Natural killer cell (primary cell): ENCODE results near the gene PCK2. TPM values are rescaled to one million over a fixed set of nuclear protein-coding genes. Genes with fewer than 3 reads are reported as not detected.

Source experiments
- ATAC-seq, 3 donors: fragments of 150-1000 bp in 2 of 3; fragments of 200-7000 bp in 1 of 3; cut with Tn5 transposase; 1 replicate in 1 of 3; 2 replicates in 2 of 3; pipeline ENCODE4 v1.10.0; 2021; ENCODE audit warnings: mild to moderate bottlenecking in 2 of 3, moderate library complexity in 2 of 3
- DNase-seq, 2 donors: peaks; one replicate each; pipeline versions ENCODE4 v3.0.0 to v3.0.0-alpha.2; 2013 to 2021; ENCODE audit warnings: mixed read lengths in 1 of 2
- H3K27ac ChIP-seq: one replicate; pipeline ENCODE4 v1.5.1; 2013; ENCODE audit warnings: mild to moderate bottlenecking, low read length
- H3K27me3 ChIP-seq: one replicate; pipeline ENCODE4 v1.6.1; 2013; ENCODE audit warnings: low read length; ENCODE audit not compliant: control insufficient read depth, insufficient read depth
- H3K36me3 ChIP-seq: one replicate; pipeline ENCODE4 v1.6.1; 2013; ENCODE audit warnings: low read length; ENCODE audit not compliant: control insufficient read depth, insufficient read depth
- H3K4me1 ChIP-seq: one replicate; pipeline ENCODE4 v1.6.1; 2013; ENCODE audit warnings: low read length; ENCODE audit not compliant: control insufficient read depth, insufficient read depth
- H3K4me3 ChIP-seq: one replicate; pipeline ENCODE4 v1.5.1; 2013; ENCODE audit warnings: low read length
- H3K9me3 ChIP-seq: one replicate; pipeline ENCODE4 v1.6.1; 2013; ENCODE audit warnings: low read length; ENCODE audit not compliant: control insufficient read depth, insufficient read depth
- H3K27ac Mint-ChIP-seq, 2 donors: one replicate each; pipeline ENCODE4 v1.8.0; 2022; ENCODE audit warnings: mild to moderate bottlenecking in 2 of 2, mixed read lengths in 2 of 2, moderate library complexity in 1 of 2
- H3K27me3 Mint-ChIP-seq, 2 donors: one replicate each; pipeline ENCODE4 v1.8.0; 2022; ENCODE audit warnings: low read depth in 2 of 2, mixed read lengths in 2 of 2
- H3K36me3 Mint-ChIP-seq: one replicate; pipeline ENCODE4 v1.8.0; 2022; ENCODE audit warnings: mixed read lengths
- H3K4me1 Mint-ChIP-seq, 2 donors: one replicate each; pipeline ENCODE4 v1.8.0; 2022; ENCODE audit warnings: mixed read lengths in 2 of 2
- H3K4me3 Mint-ChIP-seq: one replicate; pipeline ENCODE4 v1.8.0; 2022; ENCODE audit warnings: mild to moderate bottlenecking, moderate library complexity, mixed read lengths
- H3K9me3 Mint-ChIP-seq, 2 donors: one replicate each; pipeline ENCODE4 v1.8.0; 2022; ENCODE audit warnings: mixed read lengths in 2 of 2
- CTCF ChIP-seq: fragments of 200-600 bp; IDR thresholded peaks from one replicate; pipeline ENCODE4 v1.8.0; 2022; ENCODE audit warnings: antibody characterized with exemption
- WGBS: methylation state at CpG from one replicate; pipeline ENCODE4 v1.1.7; 2013; ENCODE audit warnings: missing lambda C conversion rate; ENCODE audit not compliant: insufficient coverage; 5-methylcytosine and 5-hydroxymethylcytosine counted together
- intact Hi-C: fragments of 100-400 bp; cut with micrococcal nuclease; formaldehyde crosslinking; loops from one replicate; pipeline ENCODE4 v1.14.2; 2022
- total RNA-seq, 4 donors: library from RNA; stranded (reverse); fragments of 120-200 nt in 1 of 4; gene quantifications; one replicate each; pipeline versions ENCODE4 v1.2.3 to v1.2.4, GENCODE V29; 2013 to 2022

PCK2 gene
- total RNA-seq, 3 donors from 2014 or later (not counting 1 experiment from before 2014, with no cell fraction given), result 9.8 to 13.8 (median 12.3) TPM

- DNase-seq, result no peak
- H3K4me3 Mint-ChIP-seq, result no peak overlapping the region
- no peak overlapping the region for H3K27ac Mint-ChIP-seq
- H3K27me3 ChIP-seq, result no peaks in the 10 kb centered on the region
- no peak for TF ChIP-seq CTCF
- H3K4me1 Mint-ChIP-seq, result no peaks in the 10 kb centered on the region
- H3K9me3 Mint-ChIP-seq, result no peaks in the 10 kb centered on the region
- no peak overlapping the region for H3K27ac ChIP-seq
- peaks cover 6% of the 10 kb centered on the region for H3K36me3 Mint-ChIP-seq
- no peak for ATAC-seq
- H3K4me3 ChIP-seq, result no peak overlapping the region
- H3K4me1 ChIP-seq, result no peaks in the 10 kb centered on the region
- no peaks in the 10 kb centered on the region for H3K27me3 Mint-ChIP-seq
- WGBS, result 77% methylated on average over 4 of the region's 4 CpGs
- intact Hi-C loops, result no loop called here
- peaks cover 51% of the 10 kb centered on the region for H3K36me3 ChIP-seq
- no peaks in the 10 kb centered on the region for H3K9me3 ChIP-seq
These were observed 28.3 kb downstream of the PCK2 start for GRCh38 chr14:24122416-24122815.

- Histone ChIP-seq H3K9me3 (no peaks in the 10 kb centered on the region), H3K4me1 (no peaks in the 10 kb centered on the region), H3K4me3 (no peak overlapping the region), H3K36me3 (peaks cover 46% of the 10 kb centered on the region), H3K27ac (no peak overlapping the region), H3K27me3 (no peaks in the 10 kb centered on the region)
- ATAC-seq, result no peak
- Mint-ChIP-seq H3K27me3 (no peaks in the 10 kb centered on the region), H3K4me3 (no peak overlapping the region), H3K9me3 (no peaks in the 10 kb centered on the region), H3K4me1 (no peaks in the 10 kb centered on the region), H3K36me3 (peaks cover 6% of the 10 kb centered on the region), H3K27ac (no peak overlapping the region)
- no peak for DNase-seq
- intact Hi-C loops, result no loop called here
- WGBS, result 92% methylated on average over 8 of the region's 8 CpGs
- no peak for TF ChIP-seq CTCF
These were observed 28.8 kb downstream of the PCK2 start for GRCh38 chr14:24122898-24123297.

- H3K9me3 Mint-ChIP-seq, result no peaks in the 10 kb centered on the region
- H3K4me1 Mint-ChIP-seq, result no peaks in the 10 kb centered on the region
- intact Hi-C loops, result no loop called here
- no peaks in the 10 kb centered on the region for H3K27me3 ChIP-seq
- 86% methylated on average over 9 of the region's 9 CpGs for WGBS
- no peaks in the 10 kb centered on the region for H3K27me3 Mint-ChIP-seq
- peaks cover 5% of the 10 kb centered on the region for H3K36me3 Mint-ChIP-seq
- peaks cover 38% of the 10 kb centered on the region for H3K36me3 ChIP-seq
- TF ChIP-seq CTCF, result no peak
- DNase-seq (no peak), ATAC-seq (peak in 1 of 3 donors; percentile 35)
- no peaks in the 10 kb centered on the region for H3K4me1 ChIP-seq
- H3K4me3 ChIP-seq, result no peak overlapping the region
- H3K27ac ChIP-seq, result no peak overlapping the region
- H3K4me3 Mint-ChIP-seq, result no peak overlapping the region
- H3K9me3 ChIP-seq, result no peaks in the 10 kb centered on the region
- H3K27ac Mint-ChIP-seq, result peak overlapping the region; percentile 33 to 38
These were observed 29.6 kb downstream of the PCK2 start for GRCh38 chr14:24123424-24124417.
